OCI-LY3 (cell line): ENCODE measurements around the gene URB1.
A peak's percentile ranks its signal among the peaks of the same experiment; 100 is the strongest.

ENCODE experiments used
- EZH2phosphoT487 ChIP-seq: fragments of 200-600 bp; shearing (Covaris generic); IDR thresholded peaks from 2 replicates; pipeline ENCODE4 v1.6.1; 2018; ENCODE audit warnings: antibody characterized with exemption, mixed run types, low read depth
- TF ChIP-seq, protein P1 (sequence below): fragments of 200-600, 300-600 bp; sonication (generic); IDR thresholded peaks from 2 replicates; pipeline ENCODE4 v1.5.1; 2014; ENCODE audit warnings: antibody characterized with exemption, low read length, low read depth

DNA sequence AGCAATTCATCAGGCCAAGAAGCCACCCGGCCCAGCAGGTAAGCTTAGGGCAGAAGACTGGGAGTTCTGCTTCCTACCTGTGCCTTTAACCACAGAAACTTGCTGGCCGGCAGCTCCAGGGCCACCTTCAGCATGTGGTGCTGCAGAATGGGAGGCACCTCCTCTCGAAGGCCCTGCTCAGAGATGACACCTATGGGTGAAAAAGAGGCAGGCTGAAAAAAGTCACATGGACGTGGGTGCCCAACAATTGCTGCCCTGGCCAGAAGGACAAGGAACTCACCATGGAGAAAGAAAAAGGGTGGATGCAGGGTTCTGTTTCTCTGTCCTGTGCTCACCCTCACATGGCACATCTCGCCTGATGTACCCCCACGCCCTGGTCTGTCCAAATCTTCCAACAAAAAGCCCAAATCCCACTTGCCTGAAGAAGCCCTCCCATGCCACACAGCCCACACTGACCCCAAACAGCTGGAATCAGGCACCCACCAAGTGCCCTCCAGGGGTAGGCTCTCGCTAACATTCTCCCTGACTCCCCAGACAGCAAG lies 33.0 kb downstream of the URB1 start:
- TF ChIP-seq, protein P1, sequence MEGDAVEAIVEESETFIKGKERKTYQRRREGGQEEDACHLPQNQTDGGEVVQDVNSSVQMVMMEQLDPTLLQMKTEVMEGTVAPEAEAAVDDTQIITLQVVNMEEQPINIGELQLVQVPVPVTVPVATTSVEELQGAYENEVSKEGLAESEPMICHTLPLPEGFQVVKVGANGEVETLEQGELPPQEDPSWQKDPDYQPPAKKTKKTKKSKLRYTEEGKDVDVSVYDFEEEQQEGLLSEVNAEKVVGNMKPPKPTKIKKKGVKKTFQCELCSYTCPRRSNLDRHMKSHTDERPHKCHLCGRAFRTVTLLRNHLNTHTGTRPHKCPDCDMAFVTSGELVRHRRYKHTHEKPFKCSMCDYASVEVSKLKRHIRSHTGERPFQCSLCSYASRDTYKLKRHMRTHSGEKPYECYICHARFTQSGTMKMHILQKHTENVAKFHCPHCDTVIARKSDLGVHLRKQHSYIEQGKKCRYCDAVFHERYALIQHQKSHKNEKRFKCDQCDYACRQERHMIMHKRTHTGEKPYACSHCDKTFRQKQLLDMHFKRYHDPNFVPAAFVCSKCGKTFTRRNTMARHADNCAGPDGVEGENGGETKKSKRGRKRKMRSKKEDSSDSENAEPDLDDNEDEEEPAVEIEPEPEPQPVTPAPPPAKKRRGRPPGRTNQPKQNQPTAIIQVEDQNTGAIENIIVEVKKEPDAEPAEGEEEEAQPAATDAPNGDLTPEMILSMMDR = peak; percentile 16; the same call in 1 of the 2 replicates
- no peak for TF ChIP-seq EZH2phosphoT487
